Coronary artery (tissue), 2 donors: Measurements from ENCODE around the gene IFITM5.

Source experiments
- DNase-seq: peaks from one replicate; pipeline ENCODE4 v3.0.0-alpha.2; 2017; ENCODE audit warnings: low spot score
- H3K27ac ChIP-seq, 2 donors: fragments of 200-600 bp; sonication (generic); one replicate each; pipeline ENCODE4 v1.5.1; 2016 to 2019
- H3K4me3 ChIP-seq: fragments of 200-600 bp; sonication (generic); 2 replicates; pipeline ENCODE4 v1.5.1; 2016; ENCODE audit warnings: mild to moderate bottlenecking, moderate library complexity
- TF ChIP-seq, protein P1 (sequence below): fragments of 200-600 bp; sonication (generic); IDR thresholded peaks from one replicate; pipeline ENCODE4 v1.5.1; 2019; ENCODE audit warnings: antibody characterized with exemption

The IFITM5 gene

DNA sequence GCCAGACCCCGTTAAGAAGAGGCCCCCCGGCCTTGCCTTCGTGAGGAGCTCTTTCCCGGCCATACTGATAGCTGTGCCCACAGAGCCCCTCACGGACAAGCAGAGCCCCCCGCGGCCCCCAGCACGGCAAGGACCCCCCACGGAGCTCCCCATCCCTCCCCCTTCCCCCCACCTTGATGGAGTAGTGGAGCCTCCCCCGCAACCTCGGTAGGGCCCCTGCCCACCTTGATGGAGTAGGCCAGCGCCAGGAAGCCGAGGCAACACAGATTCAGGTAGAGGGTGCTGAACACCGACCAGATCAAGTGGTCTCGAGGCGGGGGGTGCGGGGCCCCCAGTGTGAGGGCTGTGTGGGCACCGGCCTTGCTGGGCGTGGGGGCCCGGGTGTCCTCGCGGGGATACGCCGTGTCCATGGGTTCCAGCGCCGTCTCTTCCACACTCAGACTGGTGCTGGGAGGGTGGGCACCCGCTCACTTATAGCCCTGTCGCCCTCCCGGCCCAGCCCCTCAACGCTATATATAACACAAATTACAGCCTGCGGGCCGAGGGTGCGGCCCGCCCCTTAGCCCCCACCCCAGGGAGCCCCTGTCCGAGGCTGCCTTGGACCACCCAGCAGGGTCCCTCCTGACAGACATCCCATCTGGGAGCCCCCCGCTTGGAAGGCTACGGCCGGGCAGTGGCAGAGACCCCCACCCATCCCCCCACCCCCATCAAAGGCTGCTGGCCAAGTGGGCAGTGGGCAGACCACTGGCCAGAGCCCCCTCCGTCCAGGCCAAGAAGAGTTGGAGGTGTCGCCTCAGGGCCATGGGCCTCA, at the start of gene IFITM5:
TSS of gene IFITM5 (minus strand) at position 446 of the 811 bp plus-strand sequence. CDS start at position 410, 36 bp downstream.
- Histone ChIP-seq H3K4me3 (no peak within 1 kb of the TSS), H3K27ac (no peak within 1 kb of the TSS)
- DNase-seq, result no peak
- TF ChIP-seq, protein P1, sequence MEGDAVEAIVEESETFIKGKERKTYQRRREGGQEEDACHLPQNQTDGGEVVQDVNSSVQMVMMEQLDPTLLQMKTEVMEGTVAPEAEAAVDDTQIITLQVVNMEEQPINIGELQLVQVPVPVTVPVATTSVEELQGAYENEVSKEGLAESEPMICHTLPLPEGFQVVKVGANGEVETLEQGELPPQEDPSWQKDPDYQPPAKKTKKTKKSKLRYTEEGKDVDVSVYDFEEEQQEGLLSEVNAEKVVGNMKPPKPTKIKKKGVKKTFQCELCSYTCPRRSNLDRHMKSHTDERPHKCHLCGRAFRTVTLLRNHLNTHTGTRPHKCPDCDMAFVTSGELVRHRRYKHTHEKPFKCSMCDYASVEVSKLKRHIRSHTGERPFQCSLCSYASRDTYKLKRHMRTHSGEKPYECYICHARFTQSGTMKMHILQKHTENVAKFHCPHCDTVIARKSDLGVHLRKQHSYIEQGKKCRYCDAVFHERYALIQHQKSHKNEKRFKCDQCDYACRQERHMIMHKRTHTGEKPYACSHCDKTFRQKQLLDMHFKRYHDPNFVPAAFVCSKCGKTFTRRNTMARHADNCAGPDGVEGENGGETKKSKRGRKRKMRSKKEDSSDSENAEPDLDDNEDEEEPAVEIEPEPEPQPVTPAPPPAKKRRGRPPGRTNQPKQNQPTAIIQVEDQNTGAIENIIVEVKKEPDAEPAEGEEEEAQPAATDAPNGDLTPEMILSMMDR, result no peak

DNA sequence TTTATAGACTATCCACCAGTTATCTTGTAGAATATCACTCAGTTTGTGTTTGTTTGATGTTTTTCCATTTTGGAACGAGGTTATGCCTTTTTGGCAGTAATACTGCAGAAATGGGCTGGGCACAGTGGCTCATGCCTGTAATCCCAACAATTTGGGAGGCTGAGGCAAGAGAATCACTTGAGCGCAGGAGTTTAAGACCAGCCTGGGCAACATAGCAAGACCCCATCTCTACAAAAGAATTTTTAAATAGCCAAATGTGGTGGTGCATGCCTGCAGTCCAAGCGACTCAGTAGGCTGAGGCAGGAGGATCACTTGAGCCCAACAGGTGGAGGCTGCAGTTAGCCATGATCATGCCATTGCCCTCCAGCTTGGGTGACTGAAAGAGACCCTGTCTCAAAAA, 47.2 kb upstream of the IFITM5 start:
- no peak overlapping the region for H3K4me3 ChIP-seq
- no peak overlapping the region for H3K27ac ChIP-seq
- TF ChIP-seq, protein P1, result no peak
- no peak for DNase-seq

DNA sequence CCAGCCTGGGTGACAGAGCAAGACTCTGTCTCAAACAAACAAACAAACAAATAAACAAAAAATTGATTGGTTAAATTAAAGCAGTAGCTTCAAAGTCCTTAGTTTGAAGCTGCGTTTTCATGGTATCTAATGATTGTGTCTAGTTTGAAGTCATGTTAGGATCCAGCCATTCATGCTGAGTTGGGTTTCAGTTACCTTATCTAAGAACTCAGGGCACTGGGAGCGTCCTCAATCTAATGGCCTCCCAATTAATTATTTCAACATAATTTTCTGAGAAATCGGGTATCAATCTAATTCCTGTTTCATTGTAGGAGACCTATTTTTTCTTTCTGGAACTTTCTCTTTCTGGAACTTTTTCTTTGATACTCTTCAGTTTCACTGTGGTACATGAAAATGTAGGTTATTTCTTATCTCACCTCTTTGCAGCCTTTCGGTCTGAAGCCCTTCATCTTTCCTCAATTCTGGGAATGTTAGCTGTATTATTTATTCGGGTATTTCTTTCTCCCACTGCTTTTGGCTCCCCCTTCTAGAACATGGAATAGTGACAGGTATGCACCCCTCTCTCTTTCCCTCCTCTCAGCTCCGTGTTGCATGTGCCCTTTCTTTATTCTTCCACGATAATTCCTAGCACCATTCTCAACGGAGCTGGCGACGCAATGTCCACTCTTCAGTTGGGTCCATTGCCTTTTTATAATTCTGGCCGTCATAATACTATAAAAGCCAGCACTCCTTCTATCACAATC, 45.7 kb upstream of the IFITM5 start:
- Histone ChIP-seq H3K4me3 (no peak overlapping the region), H3K27ac (no peak overlapping the region)
- TF ChIP-seq, protein P1, result no peak
- no peak for DNase-seq

DNA sequence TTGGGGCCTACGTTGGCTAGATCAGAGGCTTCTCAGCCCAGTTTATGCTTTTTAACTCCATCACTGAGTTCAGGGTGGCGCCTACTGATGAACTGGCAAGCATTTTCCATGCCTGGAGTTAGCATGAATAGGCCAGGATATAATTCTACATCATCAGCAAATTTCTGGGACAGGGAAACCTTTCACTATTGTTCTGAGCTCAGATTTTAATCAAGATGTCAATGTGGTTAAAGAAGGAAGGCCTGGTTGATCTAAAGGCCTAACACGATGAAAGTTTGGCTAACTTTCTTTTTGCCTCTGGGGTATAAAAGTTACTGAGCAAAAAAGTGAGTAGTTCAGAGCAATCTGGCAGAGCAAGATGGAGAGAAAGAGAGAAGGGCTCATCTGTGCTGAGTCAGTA, 43.0 kb upstream of the IFITM5 start:
- TF ChIP-seq, protein P1, result no peak
- peak overlapping the region in 1 of 2 donors; percentile 26 for H3K27ac ChIP-seq
- no peak overlapping the region for H3K4me3 ChIP-seq
- DNase-seq, result no peak

DNA sequence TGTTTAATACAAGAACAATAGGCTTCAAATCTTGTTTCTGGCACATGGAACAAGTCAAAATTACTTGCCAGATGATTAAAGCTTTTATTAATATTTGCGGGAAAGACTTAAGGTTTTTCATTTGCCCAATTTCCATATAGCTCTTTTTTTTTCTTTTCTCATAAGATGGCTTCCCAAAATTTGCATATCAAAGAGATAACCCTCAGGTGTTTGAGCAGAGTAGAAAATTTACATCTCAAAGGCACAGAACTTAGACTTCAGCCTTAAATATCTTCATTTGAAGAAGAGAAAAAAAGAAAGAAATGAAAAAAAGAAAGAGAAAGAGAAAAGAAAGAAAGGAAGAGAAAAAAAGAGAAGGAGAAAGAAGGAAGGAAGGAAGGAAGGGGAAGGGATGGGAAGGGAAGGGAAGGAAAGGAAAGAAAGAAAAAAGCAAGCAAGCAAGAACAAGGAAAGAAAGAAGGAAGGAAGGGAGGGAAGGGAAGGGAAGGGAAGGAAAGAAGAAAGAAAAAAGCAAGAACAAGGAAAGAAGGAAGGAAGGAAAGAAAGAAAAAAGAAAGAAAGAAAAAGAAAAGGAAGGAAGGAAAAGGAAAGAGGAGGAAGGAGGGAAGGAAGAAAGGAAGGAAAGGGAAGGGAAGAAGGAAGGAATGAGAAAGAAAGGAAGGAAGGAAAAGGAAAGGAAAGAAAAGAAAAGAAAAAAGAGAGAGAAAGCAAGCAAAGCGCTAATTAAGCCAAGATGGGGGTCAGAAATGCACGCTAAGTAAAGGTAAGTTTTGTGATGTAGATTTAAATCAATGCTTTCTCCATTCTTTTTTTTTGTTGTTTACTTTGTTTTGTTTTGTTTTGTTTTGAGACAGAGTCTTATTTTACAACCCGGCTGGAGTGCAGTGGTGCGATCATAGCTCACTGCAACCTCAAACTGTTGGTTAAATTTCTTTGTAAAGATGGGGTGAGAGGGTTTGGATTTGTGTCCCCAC, 41.5 kb upstream of the IFITM5 start:
- Histone ChIP-seq H3K27ac (peak overlapping the region in 1 of 2 donors; percentile 32), H3K4me3 (no peak overlapping the region)
- TF ChIP-seq, protein P1, result no peak
- no peak for DNase-seq

DNA sequence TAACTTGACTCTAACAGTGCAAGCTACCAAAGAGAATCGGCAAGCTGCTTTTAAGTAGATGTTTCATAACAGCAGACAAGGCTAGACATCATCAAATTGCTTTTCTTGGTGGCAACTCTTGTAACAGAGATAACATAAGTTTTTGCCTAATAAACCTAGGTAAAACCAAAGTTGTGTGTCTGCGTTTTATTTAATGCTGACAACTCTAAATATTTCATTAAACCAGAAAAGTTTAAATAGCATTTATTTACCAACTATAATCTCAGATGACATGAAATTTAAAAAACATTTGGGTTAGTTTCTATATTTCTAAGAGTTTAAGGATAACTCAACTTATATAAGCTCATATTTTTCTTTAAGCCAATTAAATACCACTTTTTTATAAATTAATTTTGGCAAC, 40.6 kb upstream of the IFITM5 start:
- TF ChIP-seq, protein P1, result no peak
- no peak for DNase-seq
- Histone ChIP-seq H3K27ac (no peak overlapping the region), H3K4me3 (no peak overlapping the region)
